ENCODE results near the gene GPR176.

The GPR176 gene

DNA sequence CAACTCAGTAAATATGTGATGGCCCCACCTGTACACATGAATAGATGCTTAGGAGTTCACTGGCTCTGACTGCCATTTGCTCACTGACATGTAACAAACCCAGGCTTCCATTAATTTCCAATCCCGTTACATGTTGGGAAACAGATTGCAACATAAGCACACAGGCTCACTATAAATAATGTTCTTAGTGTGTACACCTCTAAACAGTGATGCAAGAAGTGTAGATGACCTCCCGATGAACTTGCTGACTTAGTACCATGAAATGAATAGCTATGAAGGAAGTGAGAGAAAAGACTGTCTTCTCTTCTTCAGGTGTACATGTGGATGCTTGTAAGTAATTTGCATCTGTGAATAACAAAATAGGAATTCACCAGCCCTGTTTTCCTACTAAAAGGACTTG, 116.0 kb downstream of the GPR176 start:
- no peak for DNase-seq (ENCODE audit: low read depth)

DNA sequence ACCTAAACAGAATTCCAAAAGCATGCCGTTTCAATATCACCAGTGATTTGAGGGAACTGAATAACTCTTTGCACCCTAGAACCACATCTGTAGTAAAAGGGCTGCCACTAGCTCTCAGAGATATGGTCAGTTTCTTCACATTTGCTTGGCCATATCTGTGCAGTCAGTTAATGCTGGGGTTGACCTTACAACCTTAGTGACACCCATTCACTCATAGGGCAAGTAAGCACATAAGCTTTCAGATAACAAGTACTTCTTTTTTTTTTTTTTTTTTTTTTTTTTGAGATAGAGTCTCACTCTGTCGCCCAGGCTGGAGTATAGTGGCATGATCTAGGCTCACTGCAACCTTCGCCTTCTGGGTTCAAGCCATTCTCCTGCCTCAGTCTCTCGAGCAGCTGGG, 117.0 kb downstream of the GPR176 start:
- no peak for DNase-seq (ENCODE audit: low read depth)

DNA sequence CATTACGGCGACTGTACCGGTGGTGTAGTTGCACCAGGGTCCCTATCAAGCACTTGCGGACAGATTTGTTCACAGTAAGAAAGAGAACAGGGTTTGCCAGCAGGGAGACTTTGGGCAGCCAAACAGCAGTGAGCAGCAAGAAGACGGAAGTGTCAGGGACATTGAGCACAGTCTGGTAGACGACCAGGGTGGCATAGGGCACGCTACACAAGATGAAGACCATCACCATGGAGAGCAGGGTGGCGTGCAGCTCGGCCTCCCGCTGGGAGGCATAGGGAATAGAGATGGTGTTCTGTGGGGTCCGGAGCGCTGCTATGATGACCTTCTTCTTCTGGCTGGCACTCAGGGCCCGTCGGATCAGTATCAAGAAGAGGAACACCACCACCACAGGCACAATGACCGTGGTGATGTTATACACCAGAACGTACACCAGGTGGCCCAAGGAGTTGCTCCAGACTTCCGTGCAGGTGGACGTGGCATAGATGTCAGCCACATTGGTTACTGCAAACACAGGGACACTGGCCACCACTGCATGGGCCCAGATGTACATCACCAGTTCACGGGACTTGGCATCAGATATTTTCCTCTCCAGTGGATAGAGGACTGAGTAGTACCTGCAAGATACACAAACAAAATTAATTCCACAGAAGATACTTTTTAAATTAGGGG, 118.3 kb downstream of the GPR176 start:
- DNase-seq (ENCODE audit: low read depth) = no peak

DNA sequence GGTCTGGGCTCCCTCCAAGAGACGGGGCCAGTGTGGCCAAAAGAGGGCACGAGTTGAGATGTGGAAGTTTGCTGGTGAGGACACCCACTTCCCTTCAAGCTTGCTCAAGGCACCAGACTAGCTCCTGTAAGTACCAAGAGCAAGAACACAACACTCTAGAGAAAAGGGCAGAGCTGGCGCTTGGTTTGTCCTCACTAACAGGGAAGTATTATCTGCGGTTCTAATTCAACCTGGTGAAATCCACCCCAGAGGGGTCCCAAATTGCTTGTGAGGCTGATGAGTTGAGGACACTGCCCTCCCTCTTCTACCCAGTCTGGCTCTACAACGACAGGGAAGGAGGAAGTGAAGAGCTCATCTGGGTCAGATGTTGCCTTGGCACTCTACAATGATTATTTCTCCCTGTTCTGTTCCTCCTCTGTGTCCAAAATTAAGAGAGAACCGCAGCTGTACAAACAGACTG, 120.5 kb downstream of the GPR176 start:
- DNase-seq (ENCODE audit: low read depth) = no peak

DNA sequence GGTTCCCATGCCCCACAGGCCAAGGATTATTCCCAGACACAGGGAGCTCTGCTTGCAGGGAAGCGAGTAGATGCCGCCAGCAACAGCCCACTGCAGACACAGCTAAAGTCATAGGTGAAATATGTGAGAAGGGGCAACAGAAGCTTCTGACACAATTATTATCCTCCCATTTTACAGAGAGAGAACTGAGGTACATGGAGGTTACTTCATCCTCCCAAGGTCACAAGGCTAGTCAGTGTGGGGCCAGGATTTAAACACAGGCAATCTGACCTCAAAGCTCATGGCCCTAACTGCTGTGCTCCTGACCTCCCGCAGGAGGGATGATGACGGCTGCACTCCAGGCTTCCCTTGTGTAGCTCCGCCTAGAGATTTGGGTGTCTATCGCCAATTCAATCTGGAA, 121.7 kb downstream of the GPR176 start:
- DNase-seq (ENCODE audit: low read depth) = no peak

DNA sequence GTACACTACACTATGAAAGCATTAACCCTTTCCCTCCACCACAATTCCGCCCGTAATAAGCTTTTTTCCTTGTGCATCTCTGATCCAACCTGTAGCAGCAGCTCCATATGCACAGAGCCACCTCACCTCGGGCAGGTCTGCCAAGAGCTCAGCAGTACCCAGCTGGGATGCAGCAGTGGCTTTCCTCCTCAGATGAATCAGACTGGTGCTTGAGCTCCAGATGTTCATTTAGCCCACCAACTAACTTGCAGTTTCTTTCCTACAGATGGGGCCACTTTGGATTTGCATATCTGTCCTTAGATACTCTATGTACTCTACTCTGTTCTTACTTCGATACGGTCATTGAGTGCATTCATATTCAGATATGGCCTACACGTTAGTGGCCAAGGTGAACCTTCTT, 122.7 kb downstream of the GPR176 start:
- DNase-seq (ENCODE audit: low read depth) = no peak

DNA sequence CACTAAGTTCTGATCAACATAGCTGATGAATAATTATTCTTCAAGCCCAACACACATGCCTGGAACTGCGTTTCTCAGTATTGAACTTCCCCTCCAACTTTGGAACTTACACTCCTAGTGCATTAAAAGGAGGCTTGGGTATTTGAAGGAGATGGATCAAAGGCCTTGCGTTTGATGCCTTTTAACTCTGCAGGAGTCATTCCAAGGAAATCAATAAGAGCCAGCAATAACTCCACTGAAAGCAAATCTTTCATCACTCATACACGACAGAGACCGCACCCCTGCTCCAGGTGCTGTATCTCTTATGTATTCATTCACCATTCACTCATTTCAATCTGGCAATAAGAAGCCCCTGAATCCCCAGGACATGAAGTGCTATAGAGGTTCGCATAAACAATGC, 123.5 kb downstream of the GPR176 start:
- DNase-seq (ENCODE audit: low read depth) = no peak

DNA sequence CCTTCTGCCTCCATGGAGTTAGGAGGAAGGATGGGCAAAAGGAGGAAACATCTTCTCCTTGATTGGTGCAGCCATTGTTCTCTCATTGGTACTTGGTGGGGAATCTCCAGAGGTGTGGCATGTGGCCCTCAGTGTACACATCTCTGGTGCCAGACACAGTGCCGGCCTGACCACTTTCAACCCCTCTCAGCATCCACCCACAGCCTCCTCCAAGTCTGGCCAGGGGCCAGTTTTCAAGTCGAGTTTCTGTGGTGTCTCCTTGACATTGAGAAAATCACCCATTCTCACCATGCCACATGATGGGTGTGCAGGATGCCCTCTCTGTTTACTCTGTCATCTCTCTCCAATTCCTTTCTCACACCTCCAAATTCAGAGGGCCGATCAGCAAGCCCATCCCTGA, 124.6 kb downstream of the GPR176 start:
- DNase-seq (ENCODE audit: low read depth) = no peak

DNA sequence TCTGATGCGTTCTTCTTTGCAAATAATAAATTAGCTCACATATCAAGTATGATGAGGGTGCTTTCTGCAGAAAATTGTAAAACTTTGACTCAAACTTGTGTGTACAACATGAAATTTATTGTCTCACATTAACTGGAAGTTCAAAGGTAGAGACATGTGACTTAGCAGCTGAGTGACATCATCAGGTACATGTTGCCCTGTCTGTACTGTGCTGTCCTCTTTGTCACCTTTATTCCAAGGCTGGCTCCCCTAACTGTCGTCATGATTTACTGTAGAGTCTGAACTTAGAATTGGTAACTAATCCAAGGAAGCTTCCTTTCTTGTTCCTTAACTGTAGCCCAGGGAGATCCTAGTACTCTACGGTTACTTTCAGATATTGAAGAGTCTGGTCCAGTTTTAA, 125.1 kb downstream of the GPR176 start:
- DNase-seq (ENCODE audit: low read depth) = no peak

DNA sequence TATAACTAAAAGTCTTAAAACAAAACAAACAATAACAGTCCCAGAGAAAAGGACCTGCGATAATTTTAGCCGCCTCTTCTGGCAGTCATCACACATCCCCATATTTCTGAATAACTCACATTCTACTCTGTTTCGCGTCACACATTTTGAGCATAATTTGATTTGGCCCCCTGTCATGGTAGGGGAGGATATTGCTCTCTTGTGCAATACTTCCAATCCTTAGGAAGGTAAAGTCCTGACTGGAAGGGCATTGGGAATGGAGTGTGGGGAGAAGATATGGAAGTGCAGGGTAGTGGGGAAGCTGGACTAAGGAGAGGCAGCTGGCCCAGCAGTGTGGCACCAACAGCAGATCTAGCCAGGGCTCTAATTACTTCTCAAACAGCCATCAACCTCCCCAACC, 126.1 kb downstream of the GPR176 start:
- no peak for DNase-seq (ENCODE audit: low read depth)

DNA sequence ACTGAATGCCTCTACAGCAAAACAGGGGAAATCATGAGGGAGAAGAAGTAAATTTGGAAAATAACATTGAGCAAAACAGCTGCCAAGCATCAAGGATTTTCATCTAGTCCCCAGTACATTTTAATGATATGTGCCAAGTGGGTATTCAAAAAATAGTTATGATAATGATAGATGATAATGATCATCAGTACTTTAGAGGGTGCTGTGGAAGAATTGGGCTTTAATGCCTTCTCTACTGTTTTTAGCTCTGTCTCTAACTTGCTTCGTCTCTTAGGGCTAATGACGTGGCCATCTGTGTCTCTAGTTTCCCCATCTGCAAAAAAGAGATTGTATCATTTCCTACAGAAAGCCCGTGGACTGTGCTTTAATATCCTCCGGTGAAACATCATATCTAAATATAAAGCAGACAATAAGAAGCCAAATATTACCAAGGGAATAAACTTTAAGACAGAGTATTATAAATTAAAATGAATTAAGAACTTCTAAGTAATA, 127.2 kb downstream of the GPR176 start:
- no peak for DNase-seq (ENCODE audit: low read depth)

DNA sequence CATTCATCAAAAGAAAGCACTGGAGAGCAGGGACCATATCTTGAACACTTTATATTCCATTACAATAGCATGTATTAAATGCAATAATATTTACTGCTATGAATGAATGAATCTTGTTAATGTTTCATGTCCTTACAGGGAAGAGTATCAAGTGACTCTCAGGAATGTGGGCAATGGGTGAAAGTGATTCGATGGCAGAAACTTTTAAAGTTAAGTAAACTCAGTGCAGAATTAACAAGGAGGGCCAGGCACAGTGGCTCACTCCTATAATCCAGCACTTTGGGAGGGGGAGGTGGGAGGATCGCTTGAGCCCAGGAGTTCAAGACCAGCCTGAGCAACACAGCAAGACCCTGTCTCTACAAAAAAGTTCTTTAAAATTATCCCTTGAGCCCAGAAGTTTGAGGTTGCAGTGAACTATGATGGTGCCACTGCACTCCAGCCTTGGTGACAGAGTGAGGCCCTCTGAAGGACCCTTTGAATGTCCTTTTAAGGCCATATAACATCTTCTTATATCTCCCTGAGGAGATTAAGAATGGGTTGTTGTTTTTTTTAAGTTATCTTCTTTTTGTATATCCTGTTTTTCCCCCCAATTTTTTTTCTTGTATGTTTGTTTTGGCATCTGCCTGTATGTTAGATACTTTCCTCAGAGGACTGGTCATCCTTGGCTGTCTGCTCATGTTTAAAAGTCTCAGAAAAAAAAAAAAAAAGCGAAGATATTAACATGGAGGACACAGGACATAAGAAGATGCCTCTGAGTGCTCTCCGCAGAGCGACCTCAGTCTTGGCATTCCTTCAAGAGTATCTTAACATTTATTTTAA, 127.8 kb downstream of the GPR176 start:
- DNase-seq (ENCODE audit: low read depth) = no peak

DNA sequence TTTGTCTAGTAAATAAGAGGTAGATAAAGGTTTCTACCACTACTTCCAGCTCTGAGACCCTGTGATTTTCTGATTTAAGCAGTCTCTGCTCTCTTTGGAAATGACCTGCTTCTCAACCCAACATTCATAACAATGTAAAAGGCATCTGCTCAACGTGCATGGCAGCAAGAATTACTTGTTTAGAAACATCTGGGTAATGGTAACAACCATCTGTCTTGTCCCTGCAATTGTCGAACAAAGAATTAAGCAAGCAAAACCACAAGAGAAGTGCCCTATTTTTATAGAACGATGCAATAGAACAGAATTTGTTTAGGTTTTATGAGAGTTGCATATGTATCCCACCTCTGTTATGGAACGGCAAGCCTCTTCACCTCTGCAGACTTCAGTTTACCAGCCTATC, 130.3 kb downstream of the GPR176 start:
- no peak for DNase-seq (ENCODE audit: low read depth)

DNA sequence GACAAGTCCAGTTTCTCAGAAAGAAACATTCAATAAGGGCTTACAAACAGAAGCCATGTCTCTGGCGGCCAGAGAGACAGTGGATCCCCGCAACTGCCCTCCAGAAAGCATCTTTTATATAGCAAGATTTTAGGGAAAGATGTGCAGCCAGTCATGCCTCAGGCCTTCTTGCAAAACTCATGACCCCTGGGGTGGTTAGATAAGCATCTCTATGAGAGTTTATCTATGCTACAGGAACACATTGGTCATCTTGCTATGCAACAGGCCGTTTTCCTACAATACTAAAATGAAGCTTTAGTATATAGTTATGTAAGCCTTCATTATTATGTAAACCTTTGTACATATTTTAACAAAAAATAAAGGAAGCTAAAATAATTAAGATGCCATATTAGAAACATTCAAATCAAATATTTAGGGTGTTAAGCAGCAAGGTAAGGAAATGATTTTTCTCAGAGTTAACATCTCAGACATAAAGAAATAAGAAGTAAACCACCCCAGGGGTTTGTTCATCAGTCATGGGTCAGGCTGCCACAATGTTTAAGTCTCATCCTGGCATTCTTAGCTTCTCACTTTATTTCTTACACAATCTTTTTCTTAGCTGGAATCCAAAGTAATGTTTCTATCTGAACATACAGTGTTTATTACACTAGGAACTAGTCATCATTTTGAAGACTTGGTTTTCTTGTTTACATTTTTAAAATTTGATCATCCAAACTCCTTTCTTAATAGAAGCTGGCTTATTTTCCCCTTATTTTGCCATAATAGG, 131.1 kb downstream of the GPR176 start:
- no peak for DNase-seq (ENCODE audit: low read depth)

DNA sequence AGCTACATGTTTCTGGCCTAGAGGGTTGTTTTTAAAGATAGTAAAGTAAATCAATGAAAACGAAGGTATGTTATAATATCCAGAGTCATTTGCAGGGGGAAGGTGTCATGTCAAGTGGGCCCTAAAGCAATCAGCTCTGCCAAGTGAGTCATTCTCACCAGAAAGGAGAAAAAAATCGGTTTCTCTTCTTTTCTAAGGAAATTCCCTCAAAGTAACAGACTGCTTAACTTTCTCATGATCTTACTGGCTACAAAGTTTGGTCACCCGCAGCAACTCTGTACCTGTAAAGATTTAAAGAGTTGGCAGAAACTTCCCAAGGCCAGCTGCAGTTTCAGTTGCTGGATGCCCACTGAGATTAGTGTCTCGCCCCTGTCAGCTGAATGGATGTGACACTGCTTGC, 132.0 kb downstream of the GPR176 start:
- DNase-seq (ENCODE audit: low read depth) = no peak

DNA sequence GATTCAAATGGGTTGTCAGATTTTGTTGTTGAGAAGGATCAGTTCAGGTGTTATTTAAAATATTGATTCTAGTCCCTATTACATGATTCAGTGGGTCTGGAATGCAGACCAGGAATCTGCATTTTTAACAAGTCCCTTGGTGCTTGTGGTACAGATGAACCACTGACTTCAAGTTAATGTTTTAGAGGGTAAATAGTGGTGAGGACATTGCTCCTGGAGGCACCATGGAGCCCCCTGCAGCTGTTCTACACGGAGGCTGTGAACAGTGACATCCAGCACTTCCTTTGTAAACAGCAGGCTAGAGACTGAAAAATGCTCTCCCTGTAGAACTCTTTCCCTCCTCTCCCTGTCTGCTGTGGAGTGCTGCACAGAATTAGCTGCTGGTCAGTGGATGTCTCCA, 132.6 kb downstream of the GPR176 start:
- no peak for DNase-seq (ENCODE audit: low read depth)

DNA sequence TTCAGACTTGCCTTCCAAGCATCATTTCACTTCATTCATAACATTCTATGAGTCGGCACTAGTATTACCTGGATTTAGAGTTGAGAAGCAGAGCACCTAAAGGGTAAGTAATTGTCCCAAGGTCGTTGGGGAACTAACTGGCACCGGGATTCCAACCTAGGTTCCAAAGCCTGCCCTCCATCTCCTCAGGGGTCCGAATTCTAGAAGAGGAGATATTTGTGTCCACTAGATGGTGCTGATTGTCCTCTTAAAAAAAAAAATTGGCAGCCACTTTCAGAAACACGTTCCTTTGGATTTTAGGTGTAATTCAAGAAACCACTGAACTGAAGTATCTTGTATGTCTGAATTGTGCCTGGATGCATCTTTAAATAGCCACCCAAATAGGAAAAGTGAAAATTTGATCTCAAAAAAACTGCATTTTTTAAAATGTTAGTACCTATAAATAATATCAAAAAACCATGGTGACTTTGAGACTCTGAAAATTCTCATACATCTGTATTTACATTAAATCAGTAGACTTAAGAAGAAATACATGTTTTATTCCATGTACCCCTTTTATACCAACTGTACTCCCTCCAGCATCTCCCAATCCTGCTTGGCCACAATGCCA, 133.5 kb downstream of the GPR176 start:
- no peak for DNase-seq (ENCODE audit: low read depth)

DNA sequence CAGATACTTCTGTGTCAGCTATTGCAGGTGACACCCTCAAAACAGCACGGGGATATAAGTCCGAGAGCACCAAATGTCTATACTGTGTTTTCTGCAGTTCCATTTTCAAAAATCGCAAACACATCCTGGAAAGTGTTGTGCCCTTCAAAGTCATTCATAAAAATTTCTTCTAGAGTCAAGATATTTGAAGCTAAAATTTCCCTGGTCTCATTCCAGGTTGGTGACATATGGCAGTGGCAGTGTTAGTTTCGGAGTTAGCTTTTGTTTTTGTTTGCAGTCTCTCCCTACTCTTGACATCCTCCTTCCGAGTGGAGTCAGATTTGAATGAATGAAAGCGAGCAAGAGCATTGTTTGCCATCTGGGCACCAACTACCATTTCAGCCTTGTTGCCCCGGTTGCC, 134.2 kb downstream of the GPR176 start:
- DNase-seq (ENCODE audit: low read depth) = no peak

DNA sequence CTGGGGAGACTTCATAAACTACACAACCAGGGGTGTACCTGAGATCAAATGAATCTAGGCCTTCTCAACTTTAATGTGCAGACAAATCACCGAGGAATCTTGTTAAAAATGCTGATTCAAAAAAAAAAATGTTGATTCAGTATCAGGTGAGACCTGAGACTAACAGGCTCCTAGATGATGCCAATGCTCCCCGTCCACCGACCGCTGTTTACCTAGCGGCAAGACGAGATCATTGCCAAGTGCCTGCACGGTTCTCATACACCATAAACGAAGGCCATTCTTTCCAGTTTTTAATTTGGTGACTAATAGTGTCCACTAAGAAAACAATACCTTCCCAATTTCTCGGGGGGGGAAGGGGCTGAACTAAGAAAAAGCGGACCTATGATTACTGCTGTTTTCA, 134.9 kb downstream of the GPR176 start:
- no peak for DNase-seq (ENCODE audit: low read depth)

DNA sequence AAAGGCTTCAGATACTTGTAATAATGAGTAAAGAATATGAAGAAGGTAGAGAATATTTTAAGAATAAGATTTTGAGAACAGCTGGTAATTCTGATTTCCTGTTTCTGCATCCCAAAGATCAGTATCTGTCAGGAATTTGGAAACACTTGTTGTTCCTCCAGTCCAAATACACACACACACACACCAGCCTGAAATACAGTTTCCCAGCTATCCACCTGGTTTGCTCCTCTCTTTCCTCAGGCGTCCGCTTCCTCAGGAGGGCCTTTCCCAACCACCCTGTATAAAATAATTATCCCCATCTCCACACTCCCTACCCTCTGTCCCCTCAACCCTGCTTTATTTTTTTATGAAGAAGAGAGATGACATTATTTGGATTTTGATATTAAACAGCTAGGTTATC, 135.4 kb downstream of the GPR176 start:
- no peak for DNase-seq (ENCODE audit: low read depth)

DNA sequence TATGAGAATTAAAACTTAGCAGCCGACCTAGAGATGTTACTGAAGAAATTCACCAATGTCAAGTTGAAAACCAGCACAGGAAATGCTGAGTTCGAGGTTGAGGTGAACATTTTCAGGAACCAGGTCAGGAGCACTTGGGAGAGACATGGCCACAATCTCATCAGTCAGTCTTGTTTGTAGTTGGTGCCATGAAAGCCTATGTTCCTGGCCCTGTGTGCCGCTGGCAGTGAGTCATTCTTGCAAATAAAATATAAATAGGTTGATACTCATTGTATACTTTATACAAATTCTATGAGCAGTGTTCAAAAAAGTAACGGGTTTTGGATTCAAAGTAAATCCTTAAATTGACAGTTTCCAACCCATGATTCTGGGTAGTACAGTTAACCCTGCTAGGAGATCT, 135.9 kb downstream of the GPR176 start:
- DNase-seq (ENCODE audit: low read depth) = no peak

DNA sequence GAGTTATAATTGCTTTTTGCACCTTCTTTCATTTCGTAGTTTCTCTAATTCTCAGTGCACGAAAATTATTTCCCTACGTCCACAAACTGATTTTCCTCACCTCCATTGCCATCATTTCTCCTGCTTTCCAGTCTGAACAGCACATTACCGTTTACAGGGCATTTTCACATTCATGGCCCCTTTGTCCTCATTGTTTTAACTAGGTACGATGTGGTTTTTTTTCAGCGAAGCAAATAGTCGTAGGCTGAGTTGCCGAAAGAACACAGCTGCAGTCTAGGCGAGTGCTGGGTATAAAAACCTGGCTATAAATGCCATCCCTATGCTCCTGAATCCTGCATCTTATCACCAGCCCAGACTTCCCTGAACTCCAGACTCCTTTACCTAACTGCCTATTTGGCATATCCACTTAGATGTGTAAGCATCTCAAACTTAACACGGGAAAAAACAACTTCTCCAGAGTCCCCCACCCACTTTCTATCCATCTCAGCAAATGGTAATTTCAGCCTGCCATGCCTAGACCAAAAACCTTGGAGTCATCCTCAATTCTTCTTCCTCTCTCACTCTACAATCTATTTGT, 136.7 kb downstream of the GPR176 start:
- no peak for DNase-seq (ENCODE audit: low read depth)

Measured in CMK (cell line).